Colon (tissue), 2 donors: Measurements from ENCODE around the gene HDAC4.

Source experiments
- FAIRE-seq: peaks from 2 replicates; lab custom pipeline; 2012; peaks lifted over from hg19 to GRCh38; lab: Jason Lieb, UNC
- donor health status: control.
- donor health status: control.

Gene HDAC4

GRCh38 chr2:239368906-239369552 is 31.8 kb downstream of the HDAC4 start:
- no peak for FAIRE-seq

GRCh38 chr2:239368321-239368720 is 32.5 kb downstream of the HDAC4 start:
- no peak for FAIRE-seq

GRCh38 chr2:239366740-239367139 is 34.1 kb downstream of the HDAC4 start:
- no peak for FAIRE-seq

- FAIRE-seq = no peak
Observed at GRCh38 chr2:239365782-239366435, 34.9 kb downstream of the HDAC4 start.

- FAIRE-seq = no peak
Observed at GRCh38 chr2:239365071-239365781, 35.6 kb downstream of the HDAC4 start.

- FAIRE-seq = no peak
Observed at GRCh38 chr2:239363946-239364637, 36.7 kb downstream of the HDAC4 start.

- FAIRE-seq = no peak
Observed at GRCh38 chr2:239362507-239362906, 38.3 kb downstream of the HDAC4 start.

GRCh38 chr2:239361311-239361642 is 39.5 kb downstream of the HDAC4 start:
- FAIRE-seq = no peak

GRCh38 chr2:239360421-239361310 is 40.2 kb downstream of the HDAC4 start:
- FAIRE-seq = no peak

- no peak for FAIRE-seq
Observed at GRCh38 chr2:239360008-239360407, 40.8 kb downstream of the HDAC4 start.

GRCh38 chr2:239359196-239359912 is 41.5 kb downstream of the HDAC4 start:
- no peak for FAIRE-seq

GRCh38 chr2:239358062-239358754 is 42.6 kb downstream of the HDAC4 start:
- FAIRE-seq = no peak

- FAIRE-seq = no peak
Observed at GRCh38 chr2:239355724-239356123, 45.1 kb downstream of the HDAC4 start.

- no peak for FAIRE-seq
Observed at GRCh38 chr2:239355139-239355538, 45.7 kb downstream of the HDAC4 start.

GRCh38 chr2:239354791-239355136 is 46.1 kb downstream of the HDAC4 start:
- no peak for FAIRE-seq

- FAIRE-seq = no peak
Observed at GRCh38 chr2:239354132-239354790, 46.6 kb downstream of the HDAC4 start.

GRCh38 chr2:239353692-239354091 is 47.1 kb downstream of the HDAC4 start:
- no peak for FAIRE-seq

GRCh38 chr2:239351687-239352086 is 49.1 kb downstream of the HDAC4 start:
- no peak for FAIRE-seq

- FAIRE-seq = no peak
Observed at GRCh38 chr2:239349453-239350135, 51.2 kb downstream of the HDAC4 start.
